HG03575 (cell line): ENCODE results near the gene LST1.
A peak's percentile ranks its signal among the peaks of the same experiment; 100 is the strongest.

Source experiments
- ATAC-seq: cut with Tn5 transposase; IDR thresholded peaks from one replicate; pipeline ENCODE4 v1.9.1; 2021; ENCODE audit not compliant: unreplicated experiment, insufficient number of reproducible peaks, low FRiP score; ENCODE audit errors: extremely low read depth

Gene LST1

GRCh38 chr6:31558631-31559500, 27.2 kb upstream of the LST1 start:
- ATAC-seq = no peak

GRCh38 chr6:31559606-31559957, 26.5 kb upstream of the LST1 start:
- ATAC-seq = no peak

- no peak for ATAC-seq
Measured at GRCh38 chr6:31559958-31560696, 25.9 kb upstream of the LST1 start.

GRCh38 chr6:31560697-31561058, 25.4 kb upstream of the LST1 start:
- ATAC-seq = no peak

- ATAC-seq = no peak
Measured at GRCh38 chr6:31567531-31568370, 18.3 kb upstream of the LST1 start.

GRCh38 chr6:31568537-31568961, 17.5 kb upstream of the LST1 start:
- ATAC-seq = peak; percentile 33

- ATAC-seq = no peak
Measured at GRCh38 chr6:31569861-31570536, 16.1 kb upstream of the LST1 start.

GRCh38 chr6:31572041-31572911, 13.8 kb upstream of the LST1 start, which contains the start of gene LTA:
TSS of gene LTA (plus strand) at chr6:31572289. CDS start at chr6:31572743, 454 bp downstream.
- peak; percentile 27 for ATAC-seq

GRCh38 chr6:31573239-31574105, 12.6 kb upstream of the LST1 start:
- ATAC-seq = no peak

- ATAC-seq = no peak
Measured at GRCh38 chr6:31574106-31575061, 11.7 kb upstream of the LST1 start.

GRCh38 chr6:31575335-31575901, 10.7 kb upstream of the LST1 start, which contains the start of gene TNF:
TSS of gene TNF (plus strand) at chr6:31575565. CDS start at chr6:31575742, 177 bp downstream.
- no peak for ATAC-seq

GRCh38 chr6:31575952-31576685, 10.0 kb upstream of the LST1 start:
- ATAC-seq = no peak

GRCh38 chr6:31576897-31577578, 9.0 kb upstream of the LST1 start:
- no peak for ATAC-seq

- no peak for ATAC-seq
Measured at GRCh38 chr6:31577579-31577966, 8.5 kb upstream of the LST1 start.
